Ectodermal cell (in vitro differentiated cells): ENCODE data around the gene HACL1.
"Not testable (repeated sequence)": the region's sequence is repeated elsewhere in the genome, so short reads cannot be mapped to it uniquely, and the experiment has no call there.

Experiments used
- H3K27ac ChIP-seq: 2 replicates; pipeline ENCODE4 v1.7.0; 2013; ENCODE audit warnings: mild to moderate bottlenecking, low read depth, low read length; ENCODE audit not compliant: insufficient read depth, poor library complexity, severe bottlenecking
- H3K27me3 ChIP-seq: 2 replicates; pipeline ENCODE4 v1.7.0; 2013; ENCODE audit warnings: mild to moderate bottlenecking, low read length; ENCODE audit not compliant: insufficient read depth, control insufficient read depth, poor library complexity, severe bottlenecking
- H3K36me3 ChIP-seq: one replicate; pipeline ENCODE4 v1.7.0; 2013; ENCODE audit warnings: low read length; ENCODE audit not compliant: control insufficient read depth, insufficient read depth
- H3K4me1 ChIP-seq: one replicate; pipeline ENCODE4 v1.7.0; 2013; ENCODE audit warnings: low read length; ENCODE audit not compliant: control insufficient read depth, insufficient read depth
- H3K4me3 ChIP-seq: 2 replicates; pipeline ENCODE4 v1.7.0; 2013; ENCODE audit warnings: low read depth, low read length, control low read depth; ENCODE audit not compliant: insufficient read depth
- H3K9me3 ChIP-seq: 2 replicates; pipeline ENCODE4 v1.7.0; 2013; ENCODE audit warnings: mild to moderate bottlenecking, low read length, moderate library complexity; ENCODE audit not compliant: control insufficient read depth
- WGBS, 2 experiments: methylation state at CpG; one replicate each; pipeline ENCODE4 v1.1.7; 2013; ENCODE audit warnings: missing lambda C conversion rate in 2 of 2; 5-methylcytosine and 5-hydroxymethylcytosine counted together

The HACL1 gene

GRCh38 chr3:15606434-15606891 is 5.1 kb upstream of the HACL1 start:
- Histone ChIP-seq H3K27me3 (no peaks in the 10 kb centered on the region), H3K27ac (no peak overlapping the region), H3K4me1 (no peaks in the 10 kb centered on the region), H3K9me3 (no peaks in the 10 kb centered on the region), H3K36me3 (no peaks in the 10 kb centered on the region), H3K4me3 (no peak overlapping the region)
- 90 to 93% methylated on average over 2 of the region's 2 CpGs for WGBS, 2 experiments

GRCh38 chr3:15604584-15604983 is 3.2 kb upstream of the HACL1 start:
- H3K9me3 ChIP-seq, H3K4me3 ChIP-seq, H3K4me1 ChIP-seq, H3K27ac ChIP-seq, H3K27me3 ChIP-seq, H3K36me3 ChIP-seq: not testable (repeated sequence)
- 93% methylated on average over 1 of the region's 1 CpG for WGBS, 2 experiments

DNA sequence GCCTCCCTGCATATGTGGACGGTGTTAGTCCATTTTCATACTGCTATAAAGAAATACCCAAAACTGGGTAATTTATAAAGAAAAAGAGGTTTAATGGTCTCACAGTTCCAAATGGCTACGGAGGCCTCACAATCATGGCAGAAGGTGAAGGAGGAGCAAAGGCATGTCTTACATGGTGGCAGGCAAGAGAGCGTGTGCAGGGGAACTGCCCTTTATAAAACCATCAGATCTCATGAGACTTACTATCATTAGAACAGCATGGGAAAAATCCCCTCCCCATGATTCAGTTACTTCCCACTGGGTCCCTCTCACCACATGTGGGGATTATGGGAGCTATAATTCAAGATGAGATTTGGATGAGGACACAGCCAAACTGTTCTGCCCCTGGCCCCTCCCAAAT is 1.4 kb upstream of the HACL1 start:
- 91 to 96% methylated on average over 3 of the region's 3 CpGs for WGBS, 2 experiments
- H3K4me3 ChIP-seq = peak overlapping the region; percentile 80
- not testable (repeated sequence) for H3K9me3 ChIP-seq, H3K27me3 ChIP-seq, H3K27ac ChIP-seq, H3K36me3 ChIP-seq, H3K4me1 ChIP-seq

GRCh38 chr3:15602146-15602536 is 772 bp upstream of the HACL1 start:
- H3K36me3 ChIP-seq = no peaks in the 10 kb centered on the region
- H3K4me1 ChIP-seq = no peaks in the 10 kb centered on the region
- peak overlapping the region; percentile 80 for H3K4me3 ChIP-seq
- WGBS, 2 experiments = 10 to 12% methylated on average over 8 to 9 of the region's 9 CpGs
- H3K27me3 ChIP-seq = no peaks in the 10 kb centered on the region
- no peaks in the 10 kb centered on the region for H3K9me3 ChIP-seq
- H3K27ac ChIP-seq = peak overlapping the region; percentile 83

DNA sequence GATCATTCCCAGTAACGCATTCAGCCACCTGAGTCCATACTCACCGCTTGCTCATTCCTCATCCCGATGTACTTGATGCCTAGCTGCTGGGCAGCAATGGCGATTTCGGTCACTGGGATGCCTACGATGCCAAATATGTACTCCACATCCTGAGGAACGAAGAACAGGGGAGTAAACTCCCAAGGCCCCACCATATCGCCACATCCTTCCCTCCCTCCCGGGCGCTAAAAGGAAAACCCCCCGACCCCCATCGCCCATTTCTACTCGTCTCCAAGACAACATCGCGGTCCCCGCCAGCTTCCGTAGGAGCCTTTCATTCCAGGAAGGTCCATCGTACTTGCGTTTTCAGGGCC is 347 bp downstream of the HACL1 start:
- H3K4me3 ChIP-seq = peak overlapping the region; percentile 80
- no peaks in the 10 kb centered on the region for H3K36me3 ChIP-seq
- H3K4me1 ChIP-seq = no peaks in the 10 kb centered on the region
- H3K27me3 ChIP-seq = no peaks in the 10 kb centered on the region
- H3K27ac ChIP-seq = peak overlapping the region; percentile 38
- H3K9me3 ChIP-seq = no peaks in the 10 kb centered on the region
- 0 to 1% methylated on average over 19 of the region's 19 CpGs for WGBS, 2 experiments

DNA sequence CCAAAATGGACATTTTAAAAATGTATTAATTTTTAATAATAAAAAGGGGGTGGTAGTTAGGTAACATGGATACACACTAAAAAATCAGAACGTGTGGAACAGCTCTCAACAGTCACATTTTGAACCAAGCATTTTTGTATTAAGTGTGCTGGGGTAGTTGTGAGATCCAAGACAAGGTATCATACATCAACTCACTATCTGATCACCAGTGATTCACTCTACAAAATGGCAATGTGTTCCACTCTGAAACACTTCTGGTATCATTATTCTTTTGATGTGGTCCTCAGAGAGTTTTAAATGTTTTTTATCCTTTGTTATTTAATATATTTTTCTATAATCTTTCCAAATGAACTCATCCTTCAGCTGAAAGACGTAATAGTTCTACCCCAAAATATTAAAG is 5.4 kb downstream of the HACL1 start:
- no peaks in the 10 kb centered on the region for H3K4me1 ChIP-seq
- 93 to 100% methylated on average over 1 of the region's 2 CpGs for WGBS, 2 experiments
- H3K9me3 ChIP-seq = no peaks in the 10 kb centered on the region
- no peak overlapping the region for H3K27ac ChIP-seq
- H3K36me3 ChIP-seq = peaks cover 3% of the 10 kb centered on the region
- no peak overlapping the region for H3K4me3 ChIP-seq
- H3K27me3 ChIP-seq = no peaks in the 10 kb centered on the region

DNA sequence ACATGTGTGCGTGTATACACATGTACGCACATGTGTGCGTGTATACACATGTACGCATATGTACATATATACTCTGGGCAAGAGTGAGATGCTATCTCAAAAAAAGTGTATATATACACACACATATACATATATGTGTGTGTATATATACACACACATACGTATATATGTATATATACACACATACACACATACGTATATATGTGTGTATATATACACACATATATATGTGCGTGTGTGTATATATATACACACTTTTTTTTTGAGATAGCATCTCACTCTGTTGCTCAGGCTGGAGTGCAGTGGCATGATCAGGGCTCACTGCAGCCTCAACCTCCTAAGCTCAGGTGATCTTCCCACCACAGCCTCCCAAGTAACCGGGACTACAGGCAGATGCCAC is 8.4 kb downstream of the HACL1 start:
- no peaks in the 10 kb centered on the region for H3K27me3 ChIP-seq
- no peak overlapping the region for H3K4me3 ChIP-seq
- no peaks in the 10 kb centered on the region for H3K4me1 ChIP-seq
- 97 to 100% methylated on average over 1 to 4 of the region's 8 CpGs for whole genome bisulfite sequencing, 2 experiments
- peaks cover 18% of the 10 kb centered on the region for H3K36me3 ChIP-seq
- no peaks in the 10 kb centered on the region for H3K9me3 ChIP-seq
- H3K27ac ChIP-seq = no peak overlapping the region

- Histone ChIP-seq H3K4me1 (no peaks in the 10 kb centered on the region), H3K36me3 (peaks cover 18% of the 10 kb centered on the region), H3K4me3 (no peak overlapping the region), H3K9me3 (no peaks in the 10 kb centered on the region), H3K27me3 (no peaks in the 10 kb centered on the region), H3K27ac (no peak overlapping the region)
- 89 to 92% methylated on average over 12 to 13 of the region's 21 CpGs for WGBS, 2 experiments
Measured at GRCh38 chr3:15591928-15592327, 9.4 kb downstream of the HACL1 start.

- 100% methylated on average over 3 of the region's 3 CpGs for WGBS, 2 experiments
- Histone ChIP-seq H3K9me3 (no peaks in the 10 kb centered on the region), H3K36me3 (peaks cover 18% of the 10 kb centered on the region)
Measured at GRCh38 chr3:15591242-15591641, 10.1 kb downstream of the HACL1 start.

GRCh38 chr3:15585111-15585845 is 16.1 kb downstream of the HACL1 start:
- Histone ChIP-seq H3K27me3 (no peaks in the 10 kb centered on the region), H3K36me3 (peaks cover 24% of the 10 kb centered on the region)
- WGBS, 2 experiments = 89 to 95% methylated on average over 4 to 6 of the region's 6 CpGs

More at GRCh38 chr3:15591242-15591641, 10.1 kb downstream of the HACL1 start:
- no peak overlapping the region for H3K4me3 ChIP-seq
- H3K4me1 ChIP-seq = no peaks in the 10 kb centered on the region
- H3K27ac ChIP-seq = no peak overlapping the region
- no peaks in the 10 kb centered on the region for H3K27me3 ChIP-seq

More at GRCh38 chr3:15585111-15585845, 16.1 kb downstream of the HACL1 start:
- no peaks in the 10 kb centered on the region for H3K4me1 ChIP-seq
- no peak overlapping the region for H3K4me3 ChIP-seq
- no peak overlapping the region for H3K27ac ChIP-seq
- no peaks in the 10 kb centered on the region for H3K9me3 ChIP-seq
